GM18505 (cell line): ENCODE measurements around the gene LAMA2.

ENCODE experiments used
- ATAC-seq: cut with Tn5 transposase; IDR thresholded peaks from one replicate; pipeline ENCODE4 v1.9.1; 2021; ENCODE audit not compliant: unreplicated experiment
- POLR2A ChIP-seq: IDR thresholded peaks from 4 replicates; pipeline ENCODE4 v1.6.1; 2011; ENCODE audit warnings: borderline replicate concordance; ENCODE audit not compliant: insufficient read depth, insufficient read length; ENCODE audit errors: extremely low read depth

The LAMA2 gene

GRCh38 chr6:129104131-129104530 is 221.2 kb downstream of the LAMA2 start:
- no peak for TF ChIP-seq POLR2A
- ATAC-seq: no peak

GRCh38 chr6:129104560-129104959 is 221.6 kb downstream of the LAMA2 start:
- TF ChIP-seq POLR2A: no peak
- ATAC-seq: no peak

DNA sequence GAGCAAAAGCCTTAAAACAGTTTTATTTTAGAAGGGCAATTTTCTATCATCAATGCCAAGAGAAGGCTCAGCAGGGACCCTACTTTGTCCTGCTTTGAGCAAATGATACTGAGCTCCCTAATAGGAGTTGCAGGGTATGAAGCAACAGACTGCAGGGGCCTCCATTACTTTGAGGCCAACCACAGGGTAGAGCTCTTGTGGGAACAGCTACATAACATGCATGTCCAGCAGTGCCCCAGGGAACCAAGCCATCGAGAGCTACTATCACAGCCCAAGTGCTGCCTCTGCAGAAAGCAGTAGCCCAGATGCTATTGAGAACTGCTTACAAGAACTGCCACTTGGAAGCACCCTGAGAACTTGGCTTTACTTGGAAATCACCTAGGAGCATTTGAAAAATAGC is 222.1 kb downstream of the LAMA2 start:
- TF ChIP-seq POLR2A: no peak
- no peak for ATAC-seq

- TF ChIP-seq POLR2A: no peak
- no peak for ATAC-seq
Observed at GRCh38 chr6:129105793-129106192, 222.9 kb downstream of the LAMA2 start.

- TF ChIP-seq POLR2A: no peak
- no peak for ATAC-seq
Observed at GRCh38 chr6:129108337-129108736, 225.4 kb downstream of the LAMA2 start.

- TF ChIP-seq POLR2A: no peak
Observed at GRCh38 chr6:129110690-129111343, 227.9 kb downstream of the LAMA2 start.

DNA sequence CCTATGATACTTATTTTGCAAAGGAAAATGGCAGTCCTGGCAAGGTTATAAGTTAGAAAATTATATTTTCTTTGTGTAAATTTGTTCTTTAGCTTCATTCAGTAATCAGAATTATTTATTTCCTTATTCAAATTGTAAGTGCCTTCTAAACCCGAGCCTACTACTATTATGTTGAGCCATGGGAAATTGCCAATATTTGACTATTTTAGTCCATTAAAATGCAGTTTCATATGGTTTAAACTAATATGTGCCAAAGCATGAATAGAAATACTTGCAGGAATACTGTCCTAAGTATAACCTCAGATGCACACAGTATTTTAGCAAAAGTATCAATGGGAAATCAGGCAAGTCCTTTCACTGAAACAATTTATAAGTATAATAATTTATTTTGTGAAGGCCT is 228.4 kb downstream of the LAMA2 start:
- no peak for ATAC-seq
- no peak for TF ChIP-seq POLR2A

More at GRCh38 chr6:129110690-129111343, 227.9 kb downstream of the LAMA2 start:
- no peak for ATAC-seq

DNA sequence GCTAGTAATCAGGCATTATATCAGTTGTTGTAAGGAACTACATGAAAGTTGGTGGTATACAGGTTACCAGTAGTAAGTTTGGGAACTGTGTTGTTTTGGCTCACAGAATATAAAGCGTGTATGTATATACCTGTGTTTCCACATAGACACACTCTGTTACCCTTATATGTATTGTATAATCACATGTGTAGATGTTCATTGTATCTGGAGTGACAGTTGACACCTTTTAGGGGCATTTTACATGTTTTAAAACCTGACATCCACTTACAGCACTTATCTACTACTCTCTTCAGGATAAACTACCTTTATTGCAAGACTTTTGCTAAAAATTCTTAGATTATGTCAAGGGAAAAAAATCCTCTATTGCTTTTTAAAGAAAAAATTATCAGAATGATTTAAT is 228.9 kb downstream of the LAMA2 start:
- no peak for TF ChIP-seq POLR2A

DNA sequence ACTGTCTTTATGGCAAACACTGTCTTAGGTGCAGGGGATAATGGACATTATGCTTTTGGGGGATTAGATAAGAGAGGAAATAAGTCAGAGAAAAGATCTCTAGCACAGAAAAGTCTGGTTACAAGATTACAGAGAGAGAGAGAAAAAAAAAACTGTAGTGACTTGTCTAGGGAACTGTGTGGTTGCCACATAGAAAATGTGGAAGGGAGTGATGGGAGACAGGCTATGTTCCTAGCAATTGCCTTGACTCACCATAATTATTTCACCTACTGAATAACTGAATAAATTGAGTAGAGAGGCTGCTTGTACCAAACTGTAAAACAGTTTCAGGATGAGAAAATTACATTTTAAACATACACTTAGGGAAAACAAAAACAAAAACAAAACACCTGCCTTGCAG is 229.7 kb downstream of the LAMA2 start:
- no peak for TF ChIP-seq POLR2A
- ATAC-seq: no peak

More for the DNA sequence above, 228.9 kb downstream of the LAMA2 start:
- no peak for ATAC-seq

DNA sequence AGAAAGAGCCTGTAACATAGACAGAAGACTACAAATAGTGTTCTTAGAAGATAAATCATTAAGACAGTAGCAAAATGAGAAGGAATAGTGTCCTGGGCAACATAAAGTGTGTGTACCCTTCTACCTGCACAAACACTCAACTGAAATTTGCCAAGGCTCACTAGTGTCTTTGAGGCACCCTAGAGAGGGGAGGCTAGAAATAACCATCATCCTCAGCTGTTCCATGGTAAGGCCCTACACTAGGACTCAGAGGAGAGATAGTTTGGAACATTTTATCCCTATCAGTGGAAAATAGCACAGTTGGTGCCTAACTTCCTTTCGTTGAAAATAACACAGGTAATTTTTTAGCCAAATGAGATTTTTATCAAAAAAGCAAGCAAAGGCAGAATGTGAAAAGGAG is 230.7 kb downstream of the LAMA2 start:
- no peak for TF ChIP-seq POLR2A
- no peak for ATAC-seq

DNA sequence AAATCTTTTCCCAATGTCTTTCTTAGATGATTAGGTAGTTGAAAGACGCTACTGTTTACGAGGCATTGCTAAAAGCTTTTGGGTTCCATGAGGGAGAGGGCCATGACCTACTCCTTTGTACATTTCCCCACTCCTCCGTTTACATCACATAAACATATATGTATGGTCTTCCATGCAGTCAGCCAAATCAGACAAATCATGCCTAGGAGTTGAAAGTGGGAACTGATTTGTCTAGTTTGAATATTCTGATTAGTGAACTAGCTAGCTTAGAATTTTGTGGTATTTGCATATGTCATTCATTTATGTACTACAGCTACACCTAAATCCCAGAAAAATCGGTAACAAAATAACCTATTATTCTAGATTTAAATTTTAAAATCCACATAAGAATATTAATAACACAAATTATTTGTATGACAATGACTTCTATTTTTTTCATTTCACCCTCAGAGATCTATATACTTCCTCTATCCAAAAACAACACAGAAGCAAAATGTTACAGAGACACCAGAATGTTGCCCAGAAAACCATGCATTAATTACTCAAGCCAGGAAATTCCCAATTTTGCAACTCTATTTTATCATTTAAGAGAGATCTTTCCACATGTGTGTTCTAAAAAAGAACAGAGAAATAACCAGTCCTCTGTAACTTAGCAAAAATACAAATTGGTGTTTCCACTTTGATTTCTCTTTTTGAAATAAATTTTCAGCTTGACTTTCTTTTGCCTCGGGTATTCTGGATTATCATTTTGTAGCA is 231.9 kb downstream of the LAMA2 start:
- TF ChIP-seq POLR2A: no peak
- ATAC-seq: no peak

- no peak for ATAC-seq
Observed at GRCh38 chr6:129115471-129115870, 232.5 kb downstream of the LAMA2 start.

DNA sequence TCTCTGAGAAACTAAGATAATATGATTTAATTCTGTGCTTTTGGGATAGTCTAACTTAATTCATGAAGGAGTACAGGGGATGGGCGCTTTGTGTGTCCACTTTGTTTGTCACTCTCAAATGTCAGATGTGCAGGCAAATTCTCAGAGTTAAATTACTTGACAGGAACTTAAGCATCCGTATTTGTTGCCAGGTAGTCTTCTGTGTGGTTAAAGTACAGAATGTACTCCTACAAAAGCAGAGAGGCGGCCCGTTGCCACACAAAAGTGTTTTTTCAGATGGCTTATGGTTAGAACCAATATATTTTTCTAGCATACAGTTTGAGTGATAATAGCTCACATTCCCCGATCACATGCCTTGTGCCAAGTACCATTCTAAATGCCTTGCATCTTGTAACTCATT is 234.4 kb downstream of the LAMA2 start:
- TF ChIP-seq POLR2A: no peak
- ATAC-seq: no peak

More at GRCh38 chr6:129115471-129115870, 232.5 kb downstream of the LAMA2 start:
- no peak for TF ChIP-seq POLR2A
